ENCODE data around the gene LCOR.

Gene LCOR

GRCh38 chr10:97037365-97038361, 205.6 kb downstream of the LCOR start:
- DNase-seq = peak; percentile 85

DNA sequence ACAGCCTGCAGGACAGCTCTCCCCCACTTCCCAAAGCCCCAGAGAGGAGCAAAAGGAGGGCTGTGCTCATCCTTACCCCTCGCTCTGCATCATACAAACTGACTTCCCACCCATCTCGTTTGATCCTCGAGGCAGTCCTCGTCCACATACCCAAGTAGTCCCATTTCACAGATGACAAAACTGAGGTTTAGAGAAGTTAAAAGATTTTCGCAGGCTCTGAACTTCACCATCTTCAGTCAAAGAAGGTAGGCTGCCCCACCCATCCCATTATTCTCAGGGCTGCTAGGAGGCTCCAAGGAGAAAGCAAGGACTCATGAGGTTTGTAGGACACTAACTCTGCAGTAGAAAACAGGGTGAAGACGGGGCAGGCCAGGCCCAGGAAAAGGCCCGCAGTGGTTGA, 206.6 kb downstream of the LCOR start:
- DNase-seq = no peak

DNA sequence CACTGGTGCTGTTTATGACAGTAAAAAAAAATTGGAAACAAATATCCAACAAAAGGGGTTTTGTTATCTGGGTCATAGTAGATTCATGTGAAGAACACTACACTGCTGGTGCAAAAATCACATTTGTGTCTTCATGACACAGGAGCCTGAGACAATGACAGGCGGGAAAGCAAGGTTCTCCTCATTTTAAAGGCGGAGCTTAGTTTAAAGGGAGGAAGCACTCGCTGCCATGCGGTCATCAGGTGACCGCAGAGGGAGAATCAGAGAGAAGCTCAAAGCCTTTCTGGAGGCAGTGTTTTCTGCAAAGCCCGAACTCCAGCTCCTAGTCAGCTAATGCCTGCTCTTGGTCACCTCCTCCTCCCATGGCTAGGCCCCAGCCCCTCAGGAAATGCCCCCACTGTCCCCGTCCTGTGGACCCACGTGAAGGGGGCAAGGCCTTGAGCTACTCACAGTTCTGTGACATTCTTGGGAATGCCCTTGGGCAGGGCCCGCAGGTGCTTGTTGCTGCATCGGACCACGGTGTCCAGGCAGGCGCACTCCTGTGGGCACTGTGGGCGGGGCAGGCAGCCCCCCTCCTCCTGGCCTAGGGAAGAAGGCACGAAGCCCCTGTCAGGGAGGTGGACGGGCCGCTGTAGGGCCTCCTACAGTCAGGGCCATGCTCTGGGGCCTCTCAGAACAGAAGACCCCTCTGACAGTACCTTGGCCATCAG, 207.6 kb downstream of the LCOR start:
- DNase-seq = no peak

GRCh38 chr10:97040248-97040584, 208.1 kb downstream of the LCOR start:
- DNase-seq = no peak

DNA sequence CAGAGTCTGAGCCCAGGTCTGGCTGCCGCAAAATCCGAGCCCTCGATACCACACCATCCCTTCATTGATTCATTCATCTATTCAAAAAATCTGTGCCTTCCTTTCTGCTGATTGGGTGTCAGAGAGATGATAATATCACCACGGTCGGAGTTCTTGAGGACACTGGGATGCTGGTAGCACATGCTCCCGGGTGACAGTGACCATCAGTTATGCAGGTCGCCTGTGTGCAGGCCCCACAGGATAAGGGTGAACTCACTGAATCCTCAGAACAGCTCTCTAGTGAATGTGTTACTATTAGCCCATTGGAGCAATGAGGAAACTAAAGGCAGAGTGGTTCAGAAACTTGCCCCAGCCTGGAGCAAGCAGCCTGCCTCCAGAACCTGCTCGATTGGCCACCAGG, 208.6 kb downstream of the LCOR start:
- no peak for DNase-seq

- DNase-seq = no peak
Measured at GRCh38 chr10:97042081-97042480, 210.0 kb downstream of the LCOR start.

DNA sequence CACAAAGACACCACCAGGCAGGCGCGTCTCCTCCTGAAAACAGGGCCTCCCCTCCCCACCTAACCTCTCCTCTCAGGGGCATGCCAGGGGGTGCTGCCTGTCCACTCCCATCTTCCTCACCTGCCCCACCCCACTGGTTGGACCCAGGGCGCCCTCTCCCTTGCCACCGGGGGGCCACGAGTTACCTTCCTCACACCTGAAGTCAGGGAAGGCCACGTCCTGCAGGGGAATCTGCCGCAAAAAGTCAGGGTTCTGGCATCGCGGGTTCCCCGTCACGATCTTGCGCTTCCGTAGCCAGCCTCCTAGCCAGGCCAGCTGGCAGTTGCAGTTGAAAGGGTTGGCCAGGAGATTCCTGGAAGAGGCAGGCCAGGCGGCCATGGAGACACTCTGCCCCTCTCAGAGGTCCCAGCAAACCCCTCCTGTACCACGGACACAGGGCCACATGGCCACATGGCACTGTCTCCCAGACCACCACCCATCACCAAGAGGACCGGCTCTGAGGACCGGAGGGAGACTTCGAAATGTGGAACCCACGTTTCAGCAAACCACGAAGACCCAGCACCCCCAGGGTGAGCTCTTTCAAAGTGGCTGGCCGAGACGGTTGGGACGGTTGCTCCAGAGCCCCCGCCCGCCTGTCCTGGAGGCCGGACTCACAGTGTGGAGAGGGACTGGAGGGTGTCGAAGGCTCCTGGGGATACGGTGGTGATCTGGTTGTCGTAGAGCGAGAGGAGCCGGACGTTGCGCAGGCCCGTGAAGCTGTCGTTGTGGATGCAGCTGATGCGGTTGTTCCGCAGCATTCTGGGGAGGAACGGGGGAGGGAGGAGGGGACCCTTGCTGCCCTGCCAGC, 210.8 kb downstream of the LCOR start:
- no peak for DNase-seq

- no peak for DNase-seq
Measured at GRCh38 chr10:97043563-97043855, 211.4 kb downstream of the LCOR start.
